HT1080 (cell line): ENCODE measurements around the gene VEZF1. TPM values are rescaled to one million over a fixed set of nuclear protein-coding genes. Genes with fewer than 3 reads are reported as not detected.

Source experiments
- DNase-seq: peaks from one replicate; pipeline ENCODE4 v3.0.0-alpha.2; 2015; ENCODE audit warnings: low read depth
- small RNA-seq: library from RNA; depleted of rRNA; stranded (forward); fragments of <200 nt; gene quantifications from one replicate; pipeline ENCODE3, GENCODE V24; 2014
- total RNA-seq: library from RNA; depleted of rRNA; stranded (reverse); fragments of >200 nt; shearing (Covaris generic); gene quantifications from 2 replicates; pipeline ENCODE4 v1.2.3, GENCODE V29; 2014; rRNA removed

Gene VEZF1
- total RNA-seq, 1 experiment from 2014 or later = 37.2 TPM

GRCh38 chr17:57930239-57930638 is 57.8 kb downstream of the VEZF1 start:
- no peak for DNase-seq

GRCh38 chr17:57929386-57929785 is 58.7 kb downstream of the VEZF1 start:
- DNase-seq = no peak

- no peak for DNase-seq
Observed at GRCh38 chr17:57928928-57929327, 59.1 kb downstream of the VEZF1 start.

- peak; percentile 74 for DNase-seq
Observed at GRCh38 chr17:57927048-57927723, 60.9 kb downstream of the VEZF1 start.

- DNase-seq = peak; percentile 44
Observed at GRCh38 chr17:57926723-57927047, 61.4 kb downstream of the VEZF1 start.

GRCh38 chr17:57925361-57925990 is 62.6 kb downstream of the VEZF1 start:
- no peak for DNase-seq

- no peak for DNase-seq
Observed at GRCh38 chr17:57924677-57925076, 63.4 kb downstream of the VEZF1 start.

Small RNA genes lying within 50 kb of the gene (small RNA-seq; reads per million reads assigned to genes)
- not detected for gene AC015813.4

Other genes with a start within 250 kb of the VEZF1 start
- not detected in 2 replicates for gene CCDC182, start 243.0 kb downstream of the VEZF1 start, total RNA-seq
- gene MRPS23, start 138.2 kb downstream of the VEZF1 start, total RNA-seq = 129 and 133 TPM in 2 replicates
- 8.9 and 9.9 TPM in 2 replicates for gene CUEDC1, start 32.8 kb downstream of the VEZF1 start, total RNA-seq
- gene SRSF1, start 19.0 kb upstream of the VEZF1 start, total RNA-seq = 462 and 463 TPM in 2 replicates
- 14.4 and 20.0 TPM in 2 replicates for gene DYNLL2, start 95.2 kb upstream of the VEZF1 start, total RNA-seq
- not detected in 2 replicates for gene OR4D1, start 160.1 kb upstream of the VEZF1 start, total RNA-seq
- not detected in 2 replicates for gene OR4D2, start 178.7 kb upstream of the VEZF1 start, total RNA-seq
- gene EPX, start 204.5 kb upstream of the VEZF1 start, total RNA-seq = 0.16 TPM in 1 of 2 replicates, not detected in the other
- 12.0 and 15.9 TPM in 2 replicates for gene MKS1, start 231.0 kb upstream of the VEZF1 start, total RNA-seq